H9 (cell line): ENCODE results near the gene PRR35. TPM values are rescaled to one million over a fixed set of nuclear protein-coding genes. Genes with fewer than 3 reads are reported as not detected.

ENCODE experiments used
- DNase-seq: peaks from one replicate; pipeline ENCODE4 v3.0.0-alpha.2; 2017
- H2AFZ ChIP-seq: one replicate; pipeline ENCODE4 v1.6.1; 2013; ENCODE audit warnings: mild to moderate bottlenecking, low read length, control low read depth, moderate library complexity
- H2AK5ac ChIP-seq: 2 replicates; pipeline ENCODE4 v1.6.1; 2013; ENCODE audit warnings: low read length, control low read depth, mixed read lengths; ENCODE audit not compliant: insufficient read length
- H2BK120ac ChIP-seq: one replicate; pipeline ENCODE4 v1.6.1; 2013; ENCODE audit warnings: low read depth, mild to moderate bottlenecking, low read length, control low read depth, inconsistent platforms; ENCODE audit not compliant: poor library complexity, severe bottlenecking
- H2BK12ac ChIP-seq: 2 replicates; pipeline ENCODE4 v1.6.1; 2013; ENCODE audit warnings: low read length, control low read depth, mixed read lengths, low read depth; ENCODE audit not compliant: insufficient read length
- H2BK15ac ChIP-seq: 2 replicates; pipeline ENCODE4 v1.6.1; 2013; ENCODE audit warnings: low read depth, low read length, control low read depth
- H2BK20ac ChIP-seq: one replicate; pipeline ENCODE4 v1.6.1; 2013; ENCODE audit warnings: low read depth, mild to moderate bottlenecking, low read length, control low read depth, inconsistent platforms; ENCODE audit not compliant: poor library complexity, severe bottlenecking
- H2BK5ac ChIP-seq: 2 replicates; pipeline ENCODE4 v1.6.1; 2013; ENCODE audit warnings: low read length, control low read depth, mixed read lengths; ENCODE audit not compliant: insufficient read length
- H3K14ac ChIP-seq: 2 replicates; pipeline ENCODE4 v1.6.1; 2013; ENCODE audit warnings: low read length, control low read depth; ENCODE audit not compliant: insufficient read depth
- H3K18ac ChIP-seq: 2 replicates; pipeline ENCODE4 v1.6.1; 2013; ENCODE audit warnings: low read depth, mild to moderate bottlenecking, mixed read lengths, low read length, control low read depth; ENCODE audit not compliant: insufficient read length
- H3K23ac ChIP-seq: 2 replicates; pipeline ENCODE4 v1.6.1; 2013; ENCODE audit warnings: low read length, control low read depth, mixed read lengths, low read depth; ENCODE audit not compliant: insufficient read length
- H3K23me2 ChIP-seq: 2 replicates; pipeline ENCODE4 v1.6.1; 2013; ENCODE audit warnings: low read depth, mild to moderate bottlenecking, mixed read lengths, low read length, control low read depth; ENCODE audit not compliant: insufficient read length, poor library complexity, severe bottlenecking
- H3K27ac ChIP-seq: 2 replicates; pipeline ENCODE4 v1.5.1; 2013; ENCODE audit warnings: low read length, control low read depth, mixed read lengths, low read depth; ENCODE audit not compliant: insufficient read length
- H3K27me3 ChIP-seq: 2 replicates; pipeline ENCODE4 v1.6.1; 2013; ENCODE audit warnings: low read length, control low read depth, inconsistent platforms; ENCODE audit not compliant: insufficient read depth
- H3K4ac ChIP-seq: 2 replicates; pipeline ENCODE4 v1.6.1; 2013; ENCODE audit warnings: low read depth, mild to moderate bottlenecking, control low read depth, inconsistent platforms, low read length, moderate library complexity
- H3K4me1 ChIP-seq: 2 replicates; pipeline ENCODE4 v1.6.1; 2013; ENCODE audit warnings: low read length, control low read depth, inconsistent platforms; ENCODE audit not compliant: insufficient read depth
- H3K4me2 ChIP-seq: 2 replicates; pipeline ENCODE4 v1.6.1; 2013; ENCODE audit warnings: low read length, control low read depth, mixed read lengths; ENCODE audit not compliant: insufficient read length, insufficient read depth
- H3K56ac ChIP-seq: 2 replicates; pipeline ENCODE4 v1.6.1; 2013; ENCODE audit warnings: low read depth, mild to moderate bottlenecking, mixed read lengths, low read length, control low read depth; ENCODE audit not compliant: insufficient read length
- H3K79me1 ChIP-seq: 2 replicates; pipeline ENCODE4 v1.6.1; 2013; ENCODE audit warnings: low read depth, mild to moderate bottlenecking, moderate library complexity, low read length, control low read depth, inconsistent platforms; ENCODE audit not compliant: insufficient read depth, poor library complexity, severe bottlenecking
- H3K79me2 ChIP-seq: 2 replicates; pipeline ENCODE4 v1.6.1; 2013; ENCODE audit warnings: low read length, control low read depth, inconsistent platforms; ENCODE audit not compliant: insufficient read depth
- H3K9ac ChIP-seq: 2 replicates; pipeline ENCODE4 v1.6.1; 2013; ENCODE audit warnings: low read length, control low read depth, mixed read lengths; ENCODE audit not compliant: insufficient read length; ENCODE audit errors: extremely low read depth
- H3K9me3 ChIP-seq: one replicate; pipeline ENCODE4 v1.6.1; 2013; ENCODE audit warnings: low read depth, low read length, inconsistent platforms; ENCODE audit not compliant: control insufficient read depth
- H3T11ph ChIP-seq: one replicate; pipeline ENCODE4 v1.6.1; 2013; ENCODE audit warnings: mild to moderate bottlenecking, low read length, control low read depth, inconsistent platforms
- H4K20me1 ChIP-seq: one replicate; pipeline ENCODE4 v1.6.1; 2013; ENCODE audit not compliant: control insufficient read depth, insufficient read length, insufficient read depth
- H4K5ac ChIP-seq: 2 replicates; pipeline ENCODE4 v1.6.1; 2013; ENCODE audit warnings: low read depth, mild to moderate bottlenecking, mixed read lengths, low read length, control low read depth; ENCODE audit not compliant: insufficient read length
- H4K8ac ChIP-seq: replicated peaks from 2 replicates; pipeline ENCODE4 v1.6.1; 2013; ENCODE audit warnings: low read length, control low read depth, mixed read lengths, low read depth; ENCODE audit not compliant: insufficient read length
- H4K91ac ChIP-seq: 2 replicates; pipeline ENCODE4 v1.6.1; 2013; ENCODE audit warnings: low read depth, mild to moderate bottlenecking, moderate library complexity, mixed read lengths, low read length, control low read depth; ENCODE audit not compliant: insufficient read length
- H3K27ac Mint-ChIP-seq, 3 experiments: 2 replicates in 2 of 3; 3 replicates in 1 of 3; pipeline ENCODE4 v1.8.0; 2020 to 2021; ENCODE audit warnings: mixed read lengths in 3 of 3, mild to moderate bottlenecking in 1 of 3, moderate library complexity in 1 of 3
- H3K27me3 Mint-ChIP-seq: 2 replicates; pipeline ENCODE4 v1.8.0; 2021; ENCODE audit warnings: low read depth, mild to moderate bottlenecking, moderate library complexity, mixed read lengths
- H3K36me3 Mint-ChIP-seq, 3 experiments: 2 replicates in 2 of 3; 3 replicates in 1 of 3; pipeline ENCODE4 v1.8.0; 2020 to 2021; ENCODE audit warnings: low read depth in 3 of 3, mixed read lengths in 3 of 3; ENCODE audit not compliant: insufficient read depth in 1 of 3
- H3K4me1 Mint-ChIP-seq, 2 experiments: 2 replicates each; pipeline ENCODE4 v1.8.0; 2020; ENCODE audit warnings: mixed read lengths in 2 of 2
- H3K4me3 Mint-ChIP-seq, 2 experiments: 2 replicates in 1 of 2; 3 replicates in 1 of 2; pipeline ENCODE4 v1.8.0; 2020 to 2021; ENCODE audit warnings: mild to moderate bottlenecking in 2 of 2, mixed read lengths in 2 of 2, moderate library complexity in 1 of 2
- H3K9me3 Mint-ChIP-seq, 2 experiments: 2 replicates in 1 of 2; 3 replicates in 1 of 2; pipeline ENCODE4 v1.8.0; 2020; ENCODE audit warnings: mild to moderate bottlenecking in 2 of 2, mixed read lengths in 2 of 2, moderate library complexity in 1 of 2
- CTCF ChIP-seq: fragments of 200-600 bp; sonication (generic); conservative IDR thresholded peaks from 3 replicates; pipeline ENCODE4 v1.8.0; 2021; ENCODE audit warnings: antibody characterized with exemption, mild to moderate bottlenecking
- WGBS: extraction: QIAGEN DNeasy Blood & Tissue Kit; methylation state at CpG from one replicate; pipeline ENCODE4 v1.1.7; 2013; ENCODE audit warnings: missing lambda C conversion rate, low lambda C conversion rate, mixed read lengths; ENCODE audit not compliant: insufficient read length; ENCODE audit errors: extremely low coverage; 5-methylcytosine and 5-hydroxymethylcytosine counted together
- total RNA-seq: library from RNA; stranded (reverse); gene quantifications from 2 replicates; pipeline ENCODE4 v1.2.1, GENCODE V29; 2021

PRR35 gene
- total RNA-seq, 1 experiment from 2014 or later, result 0.33 TPM

- no peak overlapping the region for H4K91ac ChIP-seq
- Mint-ChIP-seq H3K36me3 (peaks cover 0 to 2% (median 0%) of the 10 kb centered on the region in 3 experiments; a peak in 2 of 7 replicates), H3K4me3 (peak overlapping the region; percentile 76 to 89), H3K27ac (peak overlapping the region in 2 of 3 experiments; percentile 39 to 96; a peak in 2 of 7 replicates), H3K4me1 (peaks cover 13 to 36% of the 10 kb centered on the region in 2 experiments), H3K27me3 (peaks cover 1% of the 10 kb centered on the region; the same call in 1 of the 2 replicates), H3K9me3 (no peaks in the 10 kb centered on the region)
- H3K4me2 ChIP-seq, result peak overlapping the region; percentile 29
- TF ChIP-seq CTCF, result no peak
- DNase-seq, result no peak
- H4K8ac ChIP-seq, result no peak overlapping the region
- H3K14ac ChIP-seq, result no peak overlapping the region
- no peaks in the 10 kb centered on the region for H4K20me1 ChIP-seq
- no peaks in the 10 kb centered on the region for H3K4me1 ChIP-seq
- no peak overlapping the region for H2BK20ac ChIP-seq
- no peak overlapping the region for H4K5ac ChIP-seq
- H2AFZ ChIP-seq, result no peak overlapping the region
- no peak overlapping the region for H2BK15ac ChIP-seq
- no peak overlapping the region for H2BK12ac ChIP-seq
- H3K23me2 ChIP-seq, result peaks cover 5% of the 10 kb centered on the region
- no peak overlapping the region for H3K27ac ChIP-seq
- no peak overlapping the region for H3K18ac ChIP-seq
- H3K79me2 ChIP-seq, result no peaks in the 10 kb centered on the region; the same call in 1 of the 2 replicates
- H3T11ph ChIP-seq, result no peak overlapping the region
- no peak overlapping the region for H2AK5ac ChIP-seq
- WGBS, result no CpG with 5 or more reads among the region's 11 CpGs
- H3K79me1 ChIP-seq, result no peaks in the 10 kb centered on the region
- H2BK5ac ChIP-seq, result no peak overlapping the region
- H3K4ac ChIP-seq, result no peak overlapping the region
- H3K23ac ChIP-seq, result no peak overlapping the region
- no peak overlapping the region for H3K56ac ChIP-seq
- H3K27me3 ChIP-seq, result no peaks in the 10 kb centered on the region
- no peak overlapping the region for H2BK120ac ChIP-seq
- no peaks in the 10 kb centered on the region for H3K9me3 ChIP-seq
- H3K9ac ChIP-seq, result no peak overlapping the region
Measured at GRCh38 chr16:568401-569258, 8.4 kb downstream of the PRR35 start.
